ENCODE results near the gene CAMTA2.
A peak's percentile ranks its signal among the peaks of the same experiment; 100 is the strongest.
"Not testable (repeated sequence)": the region's sequence is repeated elsewhere in the genome, so short reads cannot be mapped to it uniquely, and the experiment has no call there.

The CAMTA2 gene
- 23.9 to 44.6 reads per million in 2 donors for total RNA-seq

- peak; percentile 91 for DNase-seq
These were observed at the start of gene CAMTA2 for GRCh38 chr17:4986951-4987766. Gene CAMTA2 (minus strand): TSS chr17:4987675. CDS start chr17:4986222, 1,453 bp downstream.

- no peak for DNase-seq
These were observed 47.8 kb upstream of the CAMTA2 start, which contains the start of gene SLC52A1 for GRCh38 chr17:5035315-5035714. Gene SLC52A1 (minus strand): TSS chr17:5035426. CDS start chr17:5034606, 820 bp downstream.

- DNase-seq = no peak
These were observed 47.2 kb upstream of the CAMTA2 start for GRCh38 chr17:5034651-5035050.

GRCh38 chr17:5034063-5034462 is 46.6 kb upstream of the CAMTA2 start:
- no peak for DNase-seq

GRCh38 chr17:5033352-5034015 is 46.0 kb upstream of the CAMTA2 start:
- no peak for DNase-seq

GRCh38 chr17:5032865-5033264 is 45.4 kb upstream of the CAMTA2 start:
- no peak for DNase-seq

- DNase-seq = peak; percentile 80
These were observed 44.0 kb upstream of the CAMTA2 start for GRCh38 chr17:5031365-5032082.

- DNase-seq = not testable (repeated sequence)
These were observed 42.7 kb upstream of the CAMTA2 start for GRCh38 chr17:5030168-5030567.

- DNase-seq = no peak
These were observed 40.4 kb upstream of the CAMTA2 start for GRCh38 chr17:5027916-5028315.

GRCh38 chr17:5027299-5027698 is 39.8 kb upstream of the CAMTA2 start:
- DNase-seq = no peak

- no peak for DNase-seq
These were observed 37.1 kb upstream of the CAMTA2 start for GRCh38 chr17:5024604-5025003.

GRCh38 chr17:5023588-5024147 is 36.2 kb upstream of the CAMTA2 start:
- no peak for DNase-seq

GRCh38 chr17:5022171-5022711 is 34.8 kb upstream of the CAMTA2 start:
- DNase-seq = no peak

- DNase-seq = no peak
These were observed 33.1 kb upstream of the CAMTA2 start for GRCh38 chr17:5020502-5021023.

- DNase-seq = no peak
These were observed 32.0 kb upstream of the CAMTA2 start for GRCh38 chr17:5019475-5019956.

- DNase-seq = no peak
These were observed 26.9 kb upstream of the CAMTA2 start for GRCh38 chr17:5014357-5014756.

GRCh38 chr17:5011928-5012327 is 24.5 kb upstream of the CAMTA2 start:
- DNase-seq = no peak

GRCh38 chr17:5003214-5003867 is 15.9 kb upstream of the CAMTA2 start:
- no peak for DNase-seq

GRCh38 chr17:5002121-5002788 is 14.8 kb upstream of the CAMTA2 start:
- DNase-seq = no peak

- no peak for DNase-seq
These were observed 12.8 kb upstream of the CAMTA2 start for GRCh38 chr17:5000237-5000639.

- no peak for DNase-seq
These were observed 12.1 kb upstream of the CAMTA2 start for GRCh38 chr17:4999430-5000093.

Measured in T-helper 9 cell (primary cell).